CD4-positive, alpha-beta T cell (primary cell): ENCODE measurements around the gene IGF1R. TPM values are rescaled to one million over a fixed set of nuclear protein-coding genes. Genes with fewer than 3 reads are reported as not detected.

Experiments used
- ATAC-seq: fragments of 200-7000 bp; cut with Tn5 transposase; one replicate; pipeline ENCODE4 v1.10.0; 2022; ENCODE audit warnings: mild to moderate bottlenecking; ENCODE audit not compliant: poor library complexity
- CTCF ChIA-PET: fragments of 350-600 bp; sonication (Branson Sonifier 250); formaldehyde crosslinking; loops from one replicate; lab custom pipeline; 2021; ENCODE audit warnings: antibody characterized with exemption, inconsistent platforms; lab: Charles Lee
- POLR2A ChIA-PET: fragments of 350-600 bp; sonication (Branson Sonifier 250); formaldehyde crosslinking; loops from one replicate; lab custom pipeline; 2021; ENCODE audit warnings: antibody characterized with exemption, inconsistent platforms; lab: Charles Lee
- DNase-seq, 14 experiments: peaks; one replicate each; pipeline ENCODE4 v3.0.0-alpha.2; 2013 to 2020; ENCODE audit warnings: mixed read lengths in 2 of 14
- H3K27ac ChIP-seq, 2 donors: one replicate each; pipeline versions ENCODE4 v1.5.1 to v1.7.0; 2013; ENCODE audit warnings: low read length in 2 of 2, low read depth in 1 of 2, mild to moderate bottlenecking in 1 of 2
- H3K27me3 ChIP-seq, 2 experiments: 1 replicate in 1 of 2; 2 replicates in 1 of 2; pipeline versions ENCODE4 v1.6.1 to v1.7.0; 2013; ENCODE audit warnings: low read length in 2 of 2, control low read depth in 1 of 2, mild to moderate bottlenecking in 1 of 2, moderate library complexity in 1 of 2; ENCODE audit not compliant: insufficient read depth in 2 of 2, control insufficient read depth in 1 of 2
- H3K36me3 ChIP-seq: one replicate; pipeline ENCODE4 v1.6.1; 2013; ENCODE audit warnings: low read length, control low read depth; ENCODE audit not compliant: insufficient read depth
- H3K4me1 ChIP-seq: one replicate; pipeline ENCODE4 v1.6.1; 2013; ENCODE audit warnings: low read length, control low read depth; ENCODE audit not compliant: insufficient read depth
- H3K4me3 ChIP-seq: one replicate; pipeline ENCODE4 v1.5.1; 2013; ENCODE audit warnings: mild to moderate bottlenecking, low read length, moderate library complexity
- H3K9me3 ChIP-seq, 2 experiments: 1 replicate in 1 of 2; 2 replicates in 1 of 2; pipeline versions ENCODE4 v1.6.1 to v1.7.0; 2013; ENCODE audit warnings: low read length in 2 of 2, mild to moderate bottlenecking in 2 of 2, control low read depth in 1 of 2, moderate library complexity in 1 of 2; ENCODE audit not compliant: control insufficient read depth in 1 of 2, insufficient read depth in 1 of 2
- H3K27ac Mint-ChIP-seq: one replicate; pipeline ENCODE4 v1.8.0; 2020; ENCODE audit warnings: mixed read lengths
- H3K27me3 Mint-ChIP-seq: one replicate; pipeline ENCODE4 v1.8.0; 2021; ENCODE audit warnings: mixed read lengths
- H3K36me3 Mint-ChIP-seq: one replicate; pipeline ENCODE4 v1.8.0; 2021; ENCODE audit warnings: low read depth, mixed read lengths
- H3K4me1 Mint-ChIP-seq: one replicate; pipeline ENCODE4 v1.8.0; 2021; ENCODE audit warnings: low read depth, mixed read lengths
- H3K4me3 Mint-ChIP-seq: one replicate; pipeline ENCODE4 v1.8.0; 2020; ENCODE audit warnings: mild to moderate bottlenecking, mixed read lengths
- H3K9me3 Mint-ChIP-seq: one replicate; pipeline ENCODE4 v1.8.0; 2020; ENCODE audit warnings: mixed read lengths
- CTCF ChIP-seq: fragments of 200-600 bp; IDR thresholded peaks from one replicate; pipeline ENCODE4 v1.8.0; 2022; ENCODE audit warnings: antibody characterized with exemption, mild to moderate bottlenecking
- intact Hi-C, 2 experiments: fragments of 100-400 bp; cut with DNase I in 1 of 2; cut with micrococcal nuclease in 1 of 2; formaldehyde crosslinking; loops; one replicate each; pipeline versions ENCODE4 v1.15.1 to v1.9.0; 2023 to 2025; cut with DNase I, micrococcal nuclease
- total RNA-seq, 174 experiments: library from RNA in 2 of 174; stranded (reverse) in 2 of 174; gene quantifications; one replicate each; pipeline ENCODE4 v1.2.3 and lab custom pipeline; 2021 to 2026

The IGF1R gene
- total RNA-seq, 2 experiments from 2014 or later, result 39.2 to 40.3 TPM

GRCh38 chr15:98948456-98948855, 300.1 kb downstream of the IGF1R start:
- H3K27me3 ChIP-seq, result no peaks in the 10 kb centered on the region
- no peak overlapping the region for H3K4me3 Mint-ChIP-seq
- H3K9me3 ChIP-seq, result no peaks in the 10 kb centered on the region
- H3K27ac Mint-ChIP-seq, result no peak overlapping the region
- ChIA-PET POLR2A (no interaction called here), CTCF (no interaction called here)
- intact Hi-C loops, result no loop called here
- no peaks in the 10 kb centered on the region for H3K9me3 Mint-ChIP-seq
- peaks cover 27% of the 10 kb centered on the region for H3K36me3 ChIP-seq
- peaks cover 20% of the 10 kb centered on the region for H3K4me1 Mint-ChIP-seq
- DNase-seq (no peak), ATAC-seq (no peak)
- no peak overlapping the region for H3K27ac ChIP-seq
- no peak for TF ChIP-seq CTCF
- H3K36me3 Mint-ChIP-seq, result peaks cover 75% of the 10 kb centered on the region
- no peaks in the 10 kb centered on the region for H3K27me3 Mint-ChIP-seq
- H3K4me3 ChIP-seq, result no peak overlapping the region
- H3K4me1 ChIP-seq, result peaks cover 10% of the 10 kb centered on the region

GRCh38 chr15:98948941-98949340, 300.6 kb downstream of the IGF1R start:
- H3K27ac Mint-ChIP-seq, result no peak overlapping the region
- Histone ChIP-seq H3K4me1 (peaks cover 11% of the 10 kb centered on the region), H3K36me3 (peaks cover 26% of the 10 kb centered on the region), H3K9me3 (no peaks in the 10 kb centered on the region), H3K27me3 (no peaks in the 10 kb centered on the region), H3K4me3 (no peak overlapping the region), H3K27ac (no peak overlapping the region)
- POLR2A ChIA-PET, result no interaction called here
- H3K36me3 Mint-ChIP-seq, result peaks cover 70% of the 10 kb centered on the region
- no peak for TF ChIP-seq CTCF
- intact Hi-C loops, result no loop called here
- H3K9me3 Mint-ChIP-seq, result no peaks in the 10 kb centered on the region
- CTCF ChIA-PET, result no interaction called here
- no peak overlapping the region for H3K4me3 Mint-ChIP-seq
- peaks cover 20% of the 10 kb centered on the region for H3K4me1 Mint-ChIP-seq
- H3K27me3 Mint-ChIP-seq, result no peaks in the 10 kb centered on the region
- DNase-seq (no peak), ATAC-seq (no peak)

- no peak overlapping the region for H3K4me3 Mint-ChIP-seq
- Histone ChIP-seq H3K36me3 (peaks cover 24% of the 10 kb centered on the region), H3K4me3 (no peak overlapping the region), H3K4me1 (peaks cover 11% of the 10 kb centered on the region), H3K9me3 (no peaks in the 10 kb centered on the region), H3K27me3 (no peaks in the 10 kb centered on the region), H3K27ac (no peak overlapping the region)
- POLR2A ChIA-PET, result no interaction called here
- TF ChIP-seq CTCF, result no peak
- intact Hi-C loops, result no loop called here
- DNase-seq (no peak), ATAC-seq (no peak)
- peaks cover 20% of the 10 kb centered on the region for H3K4me1 Mint-ChIP-seq
- CTCF ChIA-PET, result no interaction called here
- H3K36me3 Mint-ChIP-seq, result peaks cover 68% of the 10 kb centered on the region
- no peaks in the 10 kb centered on the region for H3K9me3 Mint-ChIP-seq
- no peak overlapping the region for H3K27ac Mint-ChIP-seq
- no peaks in the 10 kb centered on the region for H3K27me3 Mint-ChIP-seq
Observed at GRCh38 chr15:98949624-98950023, 301.3 kb downstream of the IGF1R start.
